GM12892 (cell line): ENCODE data around the gene KIF24. TPM values are rescaled to one million over a fixed set of nuclear protein-coding genes. Genes with fewer than 3 reads are reported as not detected.
A peak's percentile ranks its signal among the peaks of the same experiment; 100 is the strongest.

Source experiments
- DNase-seq: peaks from one replicate; pipeline ENCODE4 v3.0.0; 2011; ENCODE audit not compliant: insufficient read length
- FAIRE-seq: peaks from 2 replicates; lab custom pipeline; 2011; peaks lifted over from hg19 to GRCh38; lab: Jason Lieb, UNC
- POLR2A ChIP-seq: IDR thresholded peaks from 2 replicates; pipeline ENCODE4 v1.6.1; 2011; ENCODE audit warnings: low read depth, low read length, control low read depth
- POLR2AphosphoS5 ChIP-seq: IDR thresholded peaks from 2 replicates; pipeline ENCODE4 v1.6.1; 2011; ENCODE audit warnings: low read depth, low read length, control low read depth
- TAF1 ChIP-seq: IDR thresholded peaks from 2 replicates; pipeline ENCODE4 v1.6.1; 2011; ENCODE audit warnings: low read depth, mild to moderate bottlenecking, control low read depth, low read length, borderline replicate concordance
- polyA plus RNA-seq: library from polyadenylated mRNA; unstranded; fragments of >200 nt; gene quantifications from one replicate; pipeline ENCODE4 v1.2.1, GENCODE V29; 2012; ENCODE audit warnings: missing spikeins, inconsistent platforms; ENCODE audit not compliant: missing spikeins

KIF24 gene
- polyA plus RNA-seq = 2.1 TPM

- DNase-seq (peak; percentile 77), FAIRE-seq (peak; percentile 97)
- TF ChIP-seq TAF1 (peak; percentile 90), POLR2A (peak; percentile 92), POLR2AphosphoS5 (peak; percentile 90)
Observed at GRCh38 chr9:34328987-34329832, at the start of gene KIF24, which contains the start of gene NUDT2. KIF24 (minus strand) TSS chr9:34329268; CDS start chr9:34311346, 17,922 bp downstream. NUDT2 (plus strand) TSS chr9:34329569; CDS start chr9:34339040, 9,471 bp downstream.

GRCh38 chr9:34378376-34379060 lies 49.5 kb upstream of the KIF24 start:
- no peak for FAIRE-seq
- TF ChIP-seq POLR2AphosphoS5 (no peak), TAF1 (no peak), POLR2A (no peak)

GRCh38 chr9:34377404-34377746 lies 48.3 kb upstream of the KIF24 start:
- FAIRE-seq (no peak), DNase-seq (no peak)
- TF ChIP-seq POLR2A (no peak), TAF1 (no peak), POLR2AphosphoS5 (no peak)

More at GRCh38 chr9:34378376-34379060, 49.5 kb upstream of the KIF24 start:
- no peak for DNase-seq

- DNase-seq (peak; percentile 97), FAIRE-seq (peak; percentile 97)
- no peak for TF ChIP-seq POLR2A
- no peak for TF ChIP-seq TAF1
- TF ChIP-seq POLR2AphosphoS5 = no peak
Observed at GRCh38 chr9:34376596-34377403, 47.7 kb upstream of the KIF24 start, which contains the start of gene MYORG. MYORG (minus strand) TSS chr9:34376898; CDS start chr9:34372943, 3,955 bp downstream.

- DNase-seq (no peak), FAIRE-seq (peak; percentile 54)
- no peak for TF ChIP-seq POLR2AphosphoS5
- no peak for TF ChIP-seq POLR2A
- no peak for TF ChIP-seq TAF1
Observed at GRCh38 chr9:34375901-34376595, 47.0 kb upstream of the KIF24 start.

GRCh38 chr9:34374905-34375552 lies 46.0 kb upstream of the KIF24 start:
- TF ChIP-seq TAF1 (no peak), POLR2A (no peak), POLR2AphosphoS5 (no peak)
- no peak for FAIRE-seq
- no peak for DNase-seq

GRCh38 chr9:34374339-34374738 lies 45.3 kb upstream of the KIF24 start:
- TF ChIP-seq POLR2A = no peak
- TF ChIP-seq POLR2AphosphoS5 = no peak
- TF ChIP-seq TAF1 = no peak
- DNase-seq = no peak
- FAIRE-seq = no peak

- TF ChIP-seq POLR2AphosphoS5 (no peak), TAF1 (no peak), POLR2A (no peak)
- no peak for FAIRE-seq
- no peak for DNase-seq
Observed at GRCh38 chr9:34373749-34374148, 44.7 kb upstream of the KIF24 start.

GRCh38 chr9:34372467-34373011 lies 43.5 kb upstream of the KIF24 start:
- TF ChIP-seq POLR2A (no peak), POLR2AphosphoS5 (no peak), TAF1 (no peak)
- no peak for FAIRE-seq
- no peak for DNase-seq
